GM15510 (cell line): ENCODE results near the gene STAG1.

Experiments used
- POLR2A ChIP-seq: IDR thresholded peaks from 3 replicates; pipeline ENCODE4 v1.6.1; 2011; ENCODE audit warnings: borderline replicate concordance; ENCODE audit not compliant: insufficient read length; ENCODE audit errors: extremely low read depth

STAG1 gene

GRCh38 chr3:136343873-136344555 lies 408.2 kb downstream of the STAG1 start:
- TF ChIP-seq POLR2A, result no peak

- TF ChIP-seq POLR2A, result no peak
These were observed 408.7 kb downstream of the STAG1 start for GRCh38 chr3:136343446-136343845.

GRCh38 chr3:136336329-136337100 lies 415.7 kb downstream of the STAG1 start:
- no peak for TF ChIP-seq POLR2A

- TF ChIP-seq POLR2A, result no peak
These were observed 418.0 kb downstream of the STAG1 start for GRCh38 chr3:136334209-136334608.

- no peak for TF ChIP-seq POLR2A
These were observed 419.4 kb downstream of the STAG1 start for GRCh38 chr3:136332776-136333175.

GRCh38 chr3:136332302-136332701 lies 419.9 kb downstream of the STAG1 start:
- TF ChIP-seq POLR2A, result no peak

GRCh38 chr3:136330900-136331299 lies 421.3 kb downstream of the STAG1 start:
- no peak for TF ChIP-seq POLR2A

GRCh38 chr3:136329593-136329992 lies 422.6 kb downstream of the STAG1 start:
- no peak for TF ChIP-seq POLR2A

GRCh38 chr3:136327671-136328070 lies 424.5 kb downstream of the STAG1 start:
- no peak for TF ChIP-seq POLR2A

GRCh38 chr3:136326316-136326715 lies 425.9 kb downstream of the STAG1 start:
- no peak for TF ChIP-seq POLR2A

- TF ChIP-seq POLR2A, result no peak
These were observed 440.2 kb downstream of the STAG1 start for GRCh38 chr3:136311968-136312367.

- TF ChIP-seq POLR2A, result no peak
These were observed 440.9 kb downstream of the STAG1 start for GRCh38 chr3:136311261-136311660.

- TF ChIP-seq POLR2A, result no peak
These were observed 446.3 kb downstream of the STAG1 start for GRCh38 chr3:136305879-136306278.

- no peak for TF ChIP-seq POLR2A
These were observed 451.7 kb downstream of the STAG1 start for GRCh38 chr3:136300444-136300843.

- TF ChIP-seq POLR2A, result no peak
These were observed 454.4 kb downstream of the STAG1 start for GRCh38 chr3:136297826-136298225.

GRCh38 chr3:136296960-136297359 lies 455.2 kb downstream of the STAG1 start:
- no peak for TF ChIP-seq POLR2A
